HL-60 (cell line): ENCODE measurements around the gene TOGARAM1.

ENCODE experiments used
- DNase-seq, 2 experiments: peaks; one replicate each; pipeline ENCODE4 v3.0.0-alpha.2; 2010 to 2020; ENCODE audit warnings: low read depth in 1 of 2, low spot score in 1 of 2
- H3K27ac ChIP-seq: fragments of 250-450 bp; sonication (Bioruptor Pico); replicated peaks from 2 replicates; pipeline ENCODE4 v1.5.1; 2020; ENCODE audit warnings: mild to moderate bottlenecking, moderate library complexity
- H3K27me3 ChIP-seq: fragments of 250-450 bp; sonication (Bioruptor Pico); 2 replicates; pipeline ENCODE4 v1.5.1; 2021; ENCODE audit warnings: mild to moderate bottlenecking, moderate library complexity; ENCODE audit not compliant: insufficient read depth, poor library complexity, severe bottlenecking
- H3K4me3 ChIP-seq: replicated peaks from 2 replicates; pipeline ENCODE4 v1.5.1; 2011; ENCODE audit warnings: mild to moderate bottlenecking, control low read depth, low read length; ENCODE audit not compliant: insufficient read depth
- CTCF ChIP-seq: IDR thresholded peaks from one replicate; pipeline ENCODE4 v1.5.1; 2011; ENCODE audit warnings: low read length, control low read depth, inconsistent platforms; ENCODE audit not compliant: insufficient read depth
- GABPA ChIP-seq: IDR thresholded peaks from 2 replicates; pipeline ENCODE4 v1.6.1; 2012; ENCODE audit warnings: low read depth
- POLR2AphosphoS5 ChIP-seq: IDR thresholded peaks from 2 replicates; pipeline ENCODE4 v1.6.1; 2012; ENCODE audit warnings: low read depth
- REST ChIP-seq: IDR thresholded peaks from 2 replicates; pipeline ENCODE4 v1.6.1; 2012; ENCODE audit warnings: low read depth; ENCODE audit not compliant: insufficient replicate concordance
- SPI1 ChIP-seq: IDR thresholded peaks from 2 replicates; pipeline ENCODE4 v1.6.1; 2012; ENCODE audit warnings: low read depth, mild to moderate bottlenecking, borderline replicate concordance

The TOGARAM1 gene

GRCh38 chr14:44963044-44963528 lies 1.1 kb downstream of the TOGARAM1 start:
- no peak for DNase-seq
- peak overlapping the region; percentile 94 for H3K4me3 ChIP-seq
- TF ChIP-seq GABPA, result no peak
- no peak for TF ChIP-seq SPI1
- TF ChIP-seq REST, result no peak
- TF ChIP-seq POLR2AphosphoS5, result no peak
- TF ChIP-seq CTCF, result no peak
- no peaks in the 10 kb centered on the region for H3K27me3 ChIP-seq
- H3K27ac ChIP-seq, result peak overlapping the region; percentile 88

DNA sequence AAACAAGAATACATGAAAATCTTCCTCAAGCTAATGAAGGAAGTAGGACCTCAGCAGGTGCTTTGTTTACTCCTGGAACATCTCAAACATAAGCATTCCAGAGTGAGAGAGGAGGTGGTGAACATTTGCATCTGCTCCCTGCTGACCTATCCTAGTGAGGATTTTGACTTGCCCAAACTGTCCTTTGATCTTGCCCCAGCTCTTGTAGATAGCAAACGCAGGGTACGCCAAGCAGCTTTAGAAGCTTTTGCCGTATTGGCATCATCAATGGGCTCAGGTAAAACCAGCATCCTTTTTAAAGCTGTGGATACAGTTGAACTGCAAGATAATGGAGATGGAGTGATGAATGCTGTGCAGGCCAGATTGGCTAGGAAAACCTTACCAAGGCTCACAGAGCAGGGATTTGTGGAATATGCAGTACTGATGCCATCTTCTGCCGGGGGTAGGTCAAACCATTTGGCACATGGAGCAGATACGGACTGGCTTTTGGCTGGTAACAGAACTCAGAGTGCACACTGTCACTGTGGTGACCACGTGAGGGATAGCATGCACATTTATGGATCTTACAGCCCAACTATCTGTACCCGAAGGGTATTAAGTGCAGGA lies 1.9 kb downstream of the TOGARAM1 start:
- no peaks in the 10 kb centered on the region for H3K27me3 ChIP-seq
- TF ChIP-seq REST (no peak), SPI1 (no peak), POLR2AphosphoS5 (no peak), CTCF (no peak)
- H3K27ac ChIP-seq, result peak overlapping the region; percentile 13; the same call in 1 of the 2 replicates
- H3K4me3 ChIP-seq, result peak overlapping the region; percentile 94
- peak in 1 of 2 experiments; percentile 20 for DNase-seq

GRCh38 chr14:44966601-44967336 lies 4.8 kb downstream of the TOGARAM1 start:
- TF ChIP-seq REST (no peak), POLR2AphosphoS5 (no peak), GABPA (no peak), CTCF (no peak), SPI1 (no peak)
- H3K27ac ChIP-seq, result no peak overlapping the region
- H3K4me3 ChIP-seq, result peak overlapping the region; percentile 20
- no peaks in the 10 kb centered on the region for H3K27me3 ChIP-seq
- DNase-seq, result no peak
